IMR-90 (cell line): ENCODE data around the gene CDK13. TPM values are rescaled to one million over a fixed set of nuclear protein-coding genes. Genes with fewer than 3 reads are reported as not detected.

ENCODE experiments used
- ATAC-seq: fragments of 200-7000 bp; cut with Tn5 transposase; 2 replicates; pipeline ENCODE4 v1.9.1; 2020; ENCODE audit warnings: low read depth, mild to moderate bottlenecking, moderate library complexity
- BruUV-seq: library from RNA; stranded (reverse); fragments of 400-500 nt; replicated peaks from 2 replicates; lab custom pipeline; 2021; lab: Mats Ljungman, UMichigan
- CTCF ChIA-PET: fragments of 300-600 bp; formaldehyde crosslinking; extraction: SDS; loops from one replicate; lab custom pipeline; 2021; ENCODE audit warnings: antibody characterized with exemption; lab: Yijun Ruan, JAX
- POLR2A ChIA-PET: fragments of 300-600 bp; sonication (Branson Sonifier 250); formaldehyde crosslinking; loops from one replicate; lab custom pipeline; 2022; ENCODE audit warnings: antibody characterized with exemption; ENCODE audit not compliant: unreplicated experiment; lab: Charles Lee
- DNase-seq: peaks from one replicate; pipeline ENCODE4 v3.0.0; 2013
- H2AFZ ChIP-seq: replicated peaks from 2 replicates; pipeline ENCODE3; 2013; ENCODE audit warnings: low read length, mild to moderate bottlenecking; ENCODE audit not compliant: poor library complexity
- H2AK5ac ChIP-seq: 2 replicates; pipeline ENCODE4 v1.6.1; 2013; ENCODE audit warnings: low read depth, low read length, inconsistent platforms
- H2AK9ac ChIP-seq: replicated peaks from 2 replicates; pipeline ENCODE3; 2013; ENCODE audit warnings: mild to moderate bottlenecking, low read depth, low read length, moderate library complexity; ENCODE audit not compliant: poor library complexity
- H2BK120ac ChIP-seq: 2 replicates; pipeline ENCODE4 v1.6.1; 2013; ENCODE audit warnings: low read depth, low read length, inconsistent platforms
- H2BK15ac ChIP-seq: 3 replicates; pipeline ENCODE4 v1.6.1; 2013; ENCODE audit warnings: low read depth, low read length, inconsistent platforms
- H2BK20ac ChIP-seq: 2 replicates; pipeline ENCODE4 v1.6.1; 2013; ENCODE audit warnings: low read depth, mild to moderate bottlenecking, inconsistent platforms, low read length, moderate library complexity
- H2BK5ac ChIP-seq: 2 replicates; pipeline ENCODE4 v1.6.1; 2013; ENCODE audit warnings: mild to moderate bottlenecking, low read depth, low read length, inconsistent platforms; ENCODE audit not compliant: poor library complexity, severe bottlenecking
- H3K14ac ChIP-seq: replicated peaks from 2 replicates; pipeline ENCODE4 v1.6.1; 2013; ENCODE audit warnings: low read depth, low read length, inconsistent platforms
- H3K18ac ChIP-seq: 2 replicates; pipeline ENCODE4 v1.6.1; 2013; ENCODE audit warnings: low read depth, low read length, control low read depth
- H3K23ac ChIP-seq: 2 replicates; pipeline ENCODE4 v1.6.1; 2013; ENCODE audit warnings: low read depth, low read length, inconsistent platforms
- H3K27ac ChIP-seq: 2 replicates; pipeline ENCODE4 v1.5.1; 2013; ENCODE audit warnings: mild to moderate bottlenecking, control low read depth, low read length; ENCODE audit not compliant: insufficient read depth
- H3K27me3 ChIP-seq: 2 replicates; pipeline ENCODE4 v1.6.1; 2013; ENCODE audit warnings: low read length; ENCODE audit not compliant: control insufficient read depth, insufficient read depth
- H3K36me3 ChIP-seq: 2 replicates; pipeline ENCODE4 v1.6.1; 2013; ENCODE audit warnings: low read length, mixed read lengths; ENCODE audit not compliant: control insufficient read depth, insufficient read depth
- H3K4ac ChIP-seq: 2 replicates; pipeline ENCODE4 v1.6.1; 2013; ENCODE audit warnings: low read depth, low read length, inconsistent platforms
- H3K4me1 ChIP-seq: 2 replicates; pipeline ENCODE4 v1.6.1; 2013; ENCODE audit warnings: low read length, mixed read lengths; ENCODE audit not compliant: control insufficient read depth, insufficient read depth
- H3K4me2 ChIP-seq: 2 replicates; pipeline ENCODE4 v1.6.1; 2013; ENCODE audit warnings: low read depth, mild to moderate bottlenecking, control low read depth, low read length, moderate library complexity
- H3K4me3 ChIP-seq: 2 replicates; pipeline ENCODE4 v1.5.1; 2013; ENCODE audit warnings: low read depth, mild to moderate bottlenecking, control low read depth, low read length, moderate library complexity; ENCODE audit not compliant: insufficient read depth
- H3K56ac ChIP-seq: 2 replicates; pipeline ENCODE4 v1.6.1; 2013; ENCODE audit warnings: low read length, inconsistent platforms; ENCODE audit not compliant: insufficient read depth; ENCODE audit errors: extremely low read depth
- H3K79me1 ChIP-seq, 2 experiments: 2 replicates each; pipeline ENCODE4 v1.6.1; 2013; ENCODE audit warnings: low read length in 2 of 2, inconsistent platforms in 1 of 2, low read depth in 1 of 2
- H3K9ac ChIP-seq: 2 replicates; pipeline ENCODE4 v1.6.1; 2013; ENCODE audit warnings: low read depth, low read length, control low read depth
- H3K9me1 ChIP-seq: 2 replicates; pipeline ENCODE4 v1.6.1; 2013; ENCODE audit warnings: low read length, inconsistent platforms; ENCODE audit not compliant: insufficient read depth
- H3K9me3 ChIP-seq: 2 replicates; pipeline ENCODE4 v1.6.1; 2013; ENCODE audit warnings: low read length; ENCODE audit not compliant: control insufficient read depth, insufficient read depth
- H4K20me1 ChIP-seq: 2 replicates; pipeline ENCODE4 v1.6.1; 2013; ENCODE audit warnings: low read length, inconsistent platforms; ENCODE audit not compliant: insufficient read depth
- H4K5ac ChIP-seq: 2 replicates; pipeline ENCODE4 v1.6.1; 2013; ENCODE audit warnings: mild to moderate bottlenecking, low read depth, low read length, control low read depth
- H4K8ac ChIP-seq, 2 experiments: 2 replicates each; pipeline ENCODE4 v1.6.1; 2013; ENCODE audit warnings: low read depth in 2 of 2, low read length in 2 of 2, control low read depth in 1 of 2, inconsistent platforms in 1 of 2
- H4K91ac ChIP-seq: 2 replicates; pipeline ENCODE4 v1.6.1; 2013; ENCODE audit warnings: low read depth, low read length, inconsistent platforms; ENCODE audit not compliant: insufficient read depth
- BHLHE40 ChIP-seq: fragments of 150-350 bp; IDR thresholded peaks from 2 replicates; pipeline ENCODE4 v1.6.1; 2016; ENCODE audit warnings: mild to moderate bottlenecking, low read depth, low read length
- CHD1 ChIP-seq: IDR thresholded peaks from 2 replicates; pipeline ENCODE4 v1.6.1; 2012; ENCODE audit warnings: low read depth, low read length, improper control_type of control experiment
- FOS ChIP-seq: fragments of 150-350 bp; IDR thresholded peaks from 2 replicates; pipeline ENCODE4 v1.6.1; 2016; ENCODE audit warnings: low read depth, low read length
- MAFK ChIP-seq: IDR thresholded peaks from 2 replicates; pipeline ENCODE4 v1.6.1; 2012; ENCODE audit warnings: low read depth, low read length, improper control_type of control experiment
- MAZ ChIP-seq: IDR thresholded peaks from 2 replicates; pipeline ENCODE4 v1.6.1; 2012; ENCODE audit warnings: low read depth, mild to moderate bottlenecking, low read length, improper control_type of control experiment, moderate library complexity, borderline replicate concordance
- MXI1 ChIP-seq: IDR thresholded peaks from 2 replicates; pipeline ENCODE4 v1.6.1; 2012; ENCODE audit warnings: low read depth, mild to moderate bottlenecking, low read length, moderate library complexity, borderline replicate concordance
- NFE2L2 ChIP-seq: fragments of 150-350 bp; IDR thresholded peaks from 2 replicates; pipeline ENCODE4 v1.6.1; 2016; ENCODE audit warnings: low read depth, mild to moderate bottlenecking, low read length
- POLR2A ChIP-seq: IDR thresholded peaks from 2 replicates; pipeline ENCODE4 v1.6.1; 2012; ENCODE audit warnings: mild to moderate bottlenecking, low read depth, low read length
- RAD21 ChIP-seq: IDR thresholded peaks from 2 replicates; pipeline ENCODE4 v1.6.1; 2012; ENCODE audit warnings: low read length, improper control_type of control experiment
- RCOR1 ChIP-seq: IDR thresholded peaks from 2 replicates; pipeline ENCODE4 v1.6.1; 2012; ENCODE audit warnings: mild to moderate bottlenecking, low read length, improper control_type of control experiment; ENCODE audit not compliant: insufficient replicate concordance
- RFX5 ChIP-seq: IDR thresholded peaks from 2 replicates; pipeline ENCODE4 v1.8.0; 2012; ENCODE audit warnings: low read depth, mild to moderate bottlenecking, low read length, moderate library complexity
- SMC3 ChIP-seq: fragments of 150-350 bp; IDR thresholded peaks from 2 replicates; pipeline ENCODE4 v1.6.1; 2016; ENCODE audit warnings: low read depth, mild to moderate bottlenecking, antibody characterized with exemption, low read length, moderate library complexity
- WGBS, 2 experiments: methylation state at CpG; one replicate each; pipeline versions ENCODE4 v1.1.5 to v1.1.7; 2013; ENCODE audit warnings: missing lambda C conversion rate in 2 of 2; ENCODE audit not compliant: insufficient read length in 1 of 2; ENCODE audit errors: extremely low coverage in 2 of 2; 5-methylcytosine and 5-hydroxymethylcytosine counted together
- dilution Hi-C: fragments of 300-500 bp; cut with HindIII; formaldehyde crosslinking; loops from one replicate; pipeline ENCODE4 v1.14.3; 2018; ENCODE audit warnings: low sequenced_read_pairs; ENCODE audit not compliant: unreplicated experiment
- in situ Hi-C: fragments of 300-500 bp; cut with MboI; formaldehyde crosslinking; loops from 3 replicates; pipeline ENCODE4 v1.14.3; 2019; ENCODE audit warnings: low sequenced_read_pairs, inconsistent platforms, mixed read lengths
- intact Hi-C: fragments of 100-400 bp; cut with micrococcal nuclease; formaldehyde crosslinking; loops from 2 replicates; pipeline ENCODE4 v1.10.0; 2022
- polyA plus RNA-seq, 3 experiments: library from polyadenylated mRNA; depleted of rRNA; stranded (reverse); fragments of >200 nt; gene quantifications; 2 replicates each; pipeline ENCODE4 v1.2.3, GENCODE V29; 2012; ENCODE audit warnings: low replicate concordance in 1 of 3
- total RNA-seq: library from RNA; depleted of rRNA; stranded (reverse); fragments of >200 nt; gene quantifications from 2 replicates; pipeline ENCODE4 v1.2.3, GENCODE V29; 2012
- TF ChIP-seq, protein P1 (sequence below): fragments of 150-350 bp; IDR thresholded peaks from 2 replicates; pipeline ENCODE4 v1.6.1; 2017; ENCODE audit warnings: mild to moderate bottlenecking, antibody characterized with exemption, low read length, low read depth
- TF ChIP-seq, protein P2 (sequence below): conservative IDR thresholded peaks from 2 replicates; pipeline ENCODE4 v1.5.1; 2012; ENCODE audit warnings: mild to moderate bottlenecking, low read depth, low read length, improper control_type of control experiment
- TF ChIP-seq, protein P3 (sequence below): fragments of 150-350 bp; IDR thresholded peaks from 2 replicates; pipeline ENCODE4 v1.6.1; 2016; ENCODE audit warnings: low read depth, mild to moderate bottlenecking, low read length, moderate library complexity, borderline replicate concordance

Gene CDK13
- total and polyA plus RNA-seq, 2 of the 4 experiments (the other 2 are of a cell fraction): 20.1 to 50.4 TPM

DNA sequence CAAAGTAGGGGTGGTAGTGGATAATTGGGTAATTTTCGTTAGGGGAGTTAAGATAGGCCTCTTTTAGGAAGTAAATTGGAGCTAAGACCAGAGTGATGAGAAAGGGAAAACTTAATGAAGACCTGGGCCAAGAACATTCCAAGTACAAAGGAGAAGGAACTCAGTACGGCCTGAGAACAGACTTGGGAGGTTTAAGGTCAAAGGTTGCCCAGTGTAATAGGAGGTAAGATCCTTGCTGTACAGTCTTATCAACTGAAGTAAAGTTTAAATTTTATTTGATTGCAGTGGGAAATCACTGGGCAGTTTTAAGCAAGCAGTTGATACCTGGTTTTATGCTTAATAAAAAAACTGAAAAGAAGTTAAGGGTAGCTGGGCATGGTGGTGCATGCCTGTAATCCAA, 108.0 kb downstream of the CDK13 start:
- ChIA-PET CTCF (no interaction called here), POLR2A (no interaction called here)
- no peak overlapping the region for H3K14ac ChIP-seq
- H2AFZ ChIP-seq: no peak overlapping the region
- H3K23ac ChIP-seq: no peak overlapping the region
- H3K56ac ChIP-seq: no peak overlapping the region
- no peaks in the 10 kb centered on the region for H4K20me1 ChIP-seq
- ATAC-seq (no peak), DNase-seq (no peak)
- H2BK5ac ChIP-seq: no peak overlapping the region
- dilution Hi-C loops: no loop called here
- no peak overlapping the region for H2BK20ac ChIP-seq
- H2AK5ac ChIP-seq: no peak overlapping the region
- H3K36me3 ChIP-seq: peaks cover 10% of the 10 kb centered on the region
- H3K9ac ChIP-seq: no peak overlapping the region
- H4K5ac ChIP-seq: no peak overlapping the region
- no peak overlapping the region for H3K27ac ChIP-seq
- TF ChIP-seq NFE2L2 (no peak), FOS (no peak), CHD1 (no peak), SMC3 (no peak), RCOR1 (no peak), MAZ (no peak), RAD21 (no peak), MAFK (no peak), POLR2A (no peak), RFX5 (no peak), BHLHE40 (no peak), MXI1 (no peak)
- TF ChIP-seq, protein P1, sequence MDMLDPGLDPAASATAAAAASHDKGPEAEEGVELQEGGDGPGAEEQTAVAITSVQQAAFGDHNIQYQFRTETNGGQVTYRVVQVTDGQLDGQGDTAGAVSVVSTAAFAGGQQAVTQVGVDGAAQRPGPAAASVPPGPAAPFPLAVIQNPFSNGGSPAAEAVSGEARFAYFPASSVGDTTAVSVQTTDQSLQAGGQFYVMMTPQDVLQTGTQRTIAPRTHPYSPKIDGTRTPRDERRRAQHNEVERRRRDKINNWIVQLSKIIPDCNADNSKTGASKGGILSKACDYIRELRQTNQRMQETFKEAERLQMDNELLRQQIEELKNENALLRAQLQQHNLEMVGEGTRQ: no peak
- TF ChIP-seq, protein P2, sequence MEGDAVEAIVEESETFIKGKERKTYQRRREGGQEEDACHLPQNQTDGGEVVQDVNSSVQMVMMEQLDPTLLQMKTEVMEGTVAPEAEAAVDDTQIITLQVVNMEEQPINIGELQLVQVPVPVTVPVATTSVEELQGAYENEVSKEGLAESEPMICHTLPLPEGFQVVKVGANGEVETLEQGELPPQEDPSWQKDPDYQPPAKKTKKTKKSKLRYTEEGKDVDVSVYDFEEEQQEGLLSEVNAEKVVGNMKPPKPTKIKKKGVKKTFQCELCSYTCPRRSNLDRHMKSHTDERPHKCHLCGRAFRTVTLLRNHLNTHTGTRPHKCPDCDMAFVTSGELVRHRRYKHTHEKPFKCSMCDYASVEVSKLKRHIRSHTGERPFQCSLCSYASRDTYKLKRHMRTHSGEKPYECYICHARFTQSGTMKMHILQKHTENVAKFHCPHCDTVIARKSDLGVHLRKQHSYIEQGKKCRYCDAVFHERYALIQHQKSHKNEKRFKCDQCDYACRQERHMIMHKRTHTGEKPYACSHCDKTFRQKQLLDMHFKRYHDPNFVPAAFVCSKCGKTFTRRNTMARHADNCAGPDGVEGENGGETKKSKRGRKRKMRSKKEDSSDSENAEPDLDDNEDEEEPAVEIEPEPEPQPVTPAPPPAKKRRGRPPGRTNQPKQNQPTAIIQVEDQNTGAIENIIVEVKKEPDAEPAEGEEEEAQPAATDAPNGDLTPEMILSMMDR: no peak
- TF ChIP-seq, protein P3, sequence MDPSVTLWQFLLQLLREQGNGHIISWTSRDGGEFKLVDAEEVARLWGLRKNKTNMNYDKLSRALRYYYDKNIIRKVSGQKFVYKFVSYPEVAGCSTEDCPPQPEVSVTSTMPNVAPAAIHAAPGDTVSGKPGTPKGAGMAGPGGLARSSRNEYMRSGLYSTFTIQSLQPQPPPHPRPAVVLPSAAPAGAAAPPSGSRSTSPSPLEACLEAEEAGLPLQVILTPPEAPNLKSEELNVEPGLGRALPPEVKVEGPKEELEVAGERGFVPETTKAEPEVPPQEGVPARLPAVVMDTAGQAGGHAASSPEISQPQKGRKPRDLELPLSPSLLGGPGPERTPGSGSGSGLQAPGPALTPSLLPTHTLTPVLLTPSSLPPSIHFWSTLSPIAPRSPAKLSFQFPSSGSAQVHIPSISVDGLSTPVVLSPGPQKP: no peak
- H3K4me1 ChIP-seq: 0 out of 2 replicates have a peak, but pooled peaks cover 2% of the 10 kb centered on the region
- H2BK15ac ChIP-seq: no peak overlapping the region
- no peaks in the 10 kb centered on the region for H3K9me3 ChIP-seq
- BruUV-seq: no TSS peak
- H3K9me1 ChIP-seq: peaks cover 5% of the 10 kb centered on the region; the same call in 1 of the 2 replicates
- WGBS, 2 experiments: 100% methylated on average over 1 of the region's 2 CpGs
- H2BK120ac ChIP-seq: no peak overlapping the region
- no peak overlapping the region for H3K4ac ChIP-seq
- no peak overlapping the region for H3K18ac ChIP-seq
- H4K91ac ChIP-seq: no peak overlapping the region
- in situ Hi-C loops: loop anchor here (10.0 kb wide), 1 partner anchor 473 kb away; no protein-coding TSS in a partner anchor
- intact Hi-C loops: no loop called here
- no peak overlapping the region for H3K4me2 ChIP-seq
- no peak overlapping the region for H2AK9ac ChIP-seq
- H4K8ac ChIP-seq: no peak overlapping the region
- peaks cover 10 to 20% of the 10 kb centered on the region in 2 experiments; a peak in 3 of 4 replicates for H3K79me1 ChIP-seq
- H3K27me3 ChIP-seq: no peaks in the 10 kb centered on the region
- H3K4me3 ChIP-seq: no peak overlapping the region
